ENCODE measurements around the gene TPM4.

Gene TPM4

GRCh38 chr19:16104722-16105121, 28.4 kb downstream of the TPM4 start:
- POLR2A ChIA-PET = interaction anchor here (0.7 to 1.6 kb wide), 2 partner anchors 63 to 67 kb away, joined by 3 read pairs; no protein-coding TSS in a partner anchor
- H3K4me3 ChIP-seq (ENCODE audit: low read depth, low read length) = no peak overlapping the region
- CTCF ChIA-PET = interaction anchor here (1.0 to 2.0 kb wide), 2 partner anchors 63 to 77 kb away, joined by 4 to 5 read pairs; no protein-coding TSS in a partner anchor
- DNase-seq (ENCODE audit: low read depth, low spot score) = no peak
- TF ChIP-seq CTCF (IDR thresholded peaks at IDR 0.05; ENCODE audit: insufficient read depth, low read length, missing control alignments) = no peak

- TF ChIP-seq CTCF (IDR thresholded peaks at IDR 0.05; ENCODE audit: insufficient read depth, low read length, missing control alignments) = no peak
- POLR2A ChIA-PET = interaction anchor here (0.7 kb wide), 1 partner anchor 54 kb away, joined by 3 read pairs; no protein-coding TSS in a partner anchor
- no peak for DNase-seq (ENCODE audit: low read depth, low spot score)
- H3K4me3 ChIP-seq (ENCODE audit: low read depth, low read length) = no peak overlapping the region
- CTCF ChIA-PET = interaction anchor here (0.9 to 2.5 kb wide), 2 partner anchors 65 to 75 kb away, joined by 3 to 21 read pairs; no protein-coding TSS in a partner anchor
Measured at GRCh38 chr19:16106121-16106520, 29.8 kb downstream of the TPM4 start.

- POLR2A ChIA-PET = interaction anchor here (0.6 to 1.4 kb wide), 4 partner anchors 34 to 86 kb away, joined by 3 to 6 read pairs (median 4); partner anchors contain the start of genes AP1M1 and TPM4
Measured at GRCh38 chr19:16111160-16111908, 35.0 kb downstream of the TPM4 start, which contains the start of gene RAB8A. Gene RAB8A, plus strand, starts transcription at chr19:16111889. Its CDS starts 13 bp downstream, at chr19:16111902.

GRCh38 chr19:16111909-16112752, 35.8 kb downstream of the TPM4 start:
- ChIA-PET POLR2A (interaction anchor here (1.4 kb wide), 1 partner anchor 86 kb away, joined by 3 read pairs; the partner anchor contains the start of gene AP1M1), CTCF (interaction anchor here (1.1 to 3.9 kb wide), 8 partner anchors 10 to 73 kb away, joined by 3 to 46 read pairs (median 15); partner anchors contain the start of gene FAM32A)
- H3K4me3 ChIP-seq (ENCODE audit: low read depth, low read length) = peak overlapping the region; percentile 92
- DNase-seq (ENCODE audit: low read depth, low spot score) = no peak
- TF ChIP-seq CTCF (IDR thresholded peaks at IDR 0.05; ENCODE audit: insufficient read depth, low read length, missing control alignments) = no peak

More at GRCh38 chr19:16111160-16111908, 35.0 kb downstream of the TPM4 start, which contains the start of gene RAB8A:
- H3K4me3 ChIP-seq (ENCODE audit: low read depth, low read length) = peak within 1 kb of the TSS; percentile 92
- CTCF ChIA-PET = interaction anchor here (0.7 to 3.9 kb wide), 33 partner anchors 10 to 85 kb away, joined by 3 to 46 read pairs (median 5); partner anchors contain the start of genes FAM32A and TPM4
- peak; percentile 93 for DNase-seq (ENCODE audit: low read depth, low spot score)
- TF ChIP-seq CTCF (IDR thresholded peaks at IDR 0.05; ENCODE audit: insufficient read depth, low read length, missing control alignments) = peak; percentile 90

- TF ChIP-seq CTCF (IDR thresholded peaks at IDR 0.05; ENCODE audit: insufficient read depth, low read length, missing control alignments) = no peak
- CTCF ChIA-PET = interaction anchor here (0.8 to 3.3 kb wide), 5 partner anchors 9 to 73 kb away, joined by 4 to 19 read pairs (median 6); partner anchors contain the start of gene FAM32A
- peak overlapping the region; percentile 92 for H3K4me3 ChIP-seq (ENCODE audit: low read depth, low read length)
- POLR2A ChIA-PET = interaction anchor here (1.1 kb wide), 1 partner anchor 13 kb away, joined by 4 read pairs; no protein-coding TSS in a partner anchor
- DNase-seq (ENCODE audit: low read depth, low spot score) = no peak
Measured at GRCh38 chr19:16112778-16113177, 36.5 kb downstream of the TPM4 start.
